HepG2 (cell line): ENCODE data around the gene PTPRH. TPM values are rescaled to one million over a fixed set of nuclear protein-coding genes. Genes with fewer than 3 reads are reported as not detected.

ENCODE experiments used
- BATF2 ChIP-seq: sonication (generic); formaldehyde crosslinking; IDR thresholded peaks from 2 replicates; pipeline ENCODE4 v1.8.0; 2022; ENCODE audit warnings: mild to moderate bottlenecking, missing genetic modification reagents, moderate library complexity
- CBFB ChIP-seq: sonication (generic); formaldehyde crosslinking; IDR thresholded peaks from 2 replicates; pipeline ENCODE4 v1.4.0; 2020; ENCODE audit warnings: missing genetic modification reagents
- CCAR2 ChIP-seq: fragments of 200-400 bp; formaldehyde crosslinking; optimal IDR thresholded peaks from 2 replicates; pipeline ENCODE3; 2018; ENCODE audit warnings: low read depth, mild to moderate bottlenecking, low read length, moderate library complexity
- ETV6 ChIP-seq: sonication (generic); formaldehyde crosslinking; conservative IDR thresholded peaks from 2 replicates; pipeline ENCODE4 v1.4.0; 2020; ENCODE audit warnings: missing genetic modification reagents
- FOSL2 ChIP-seq: sonication (generic); formaldehyde crosslinking; IDR thresholded peaks from 2 replicates; pipeline ENCODE4 v1.4.0; 2020; ENCODE audit warnings: missing genetic modification reagents
- FOXP1 ChIP-seq, 2 experiments: fragments of 450-650 bp in 1 of 2; IDR thresholded peaks; 2 replicates each; pipeline ENCODE4 v1.6.1; 2017 to 2018; ENCODE audit warnings: antibody characterized with exemption in 1 of 2
- HHEX ChIP-seq: IDR thresholded peaks from 2 replicates; pipeline ENCODE4 v1.6.1; 2016; ENCODE audit warnings: control low read depth
- JUND ChIP-seq: sonication (generic); formaldehyde crosslinking; IDR thresholded peaks from 2 replicates; pipeline ENCODE4 v1.8.0; 2022; ENCODE audit warnings: mild to moderate bottlenecking, missing genetic modification reagents
- MAF1 ChIP-seq: sonication (generic); formaldehyde crosslinking; IDR thresholded peaks from 2 replicates; pipeline ENCODE4 v1.5.0; 2020; ENCODE audit warnings: missing genetic modification reagents, borderline replicate concordance
- PATZ1 ChIP-seq: sonication (generic); formaldehyde crosslinking; IDR thresholded peaks from 2 replicates; pipeline ENCODE4 v1.4.0; 2020; ENCODE audit warnings: missing genetic modification reagents
- POGZ ChIP-seq: sonication (generic); formaldehyde crosslinking; IDR thresholded peaks from 2 replicates; pipeline ENCODE4 v1.4.0; 2020; ENCODE audit warnings: mild to moderate bottlenecking, missing genetic modification reagents
- RBM22 ChIP-seq: fragments of 200-400 bp; formaldehyde crosslinking; optimal IDR thresholded peaks from 2 replicates; pipeline ENCODE3; 2017; ENCODE audit warnings: mild to moderate bottlenecking, low read length, moderate library complexity
- RFX1 ChIP-seq: fragments of 450-650 bp; IDR thresholded peaks from 2 replicates; pipeline ENCODE4 v1.6.1; 2017
- RFX3 ChIP-seq: IDR thresholded peaks from 2 replicates; pipeline ENCODE4 v1.6.1; 2016; ENCODE audit warnings: missing biosample characterization, missing genetic modification reagents
- RFX5 ChIP-seq: IDR thresholded peaks from 2 replicates; pipeline ENCODE4 v1.6.1; 2011; ENCODE audit warnings: low read depth, low read length, improper control_type of control experiment
- SIN3A ChIP-seq: IDR thresholded peaks from 2 replicates; pipeline ENCODE4 v1.6.1; 2011; ENCODE audit warnings: low read depth, mild to moderate bottlenecking, control low read depth, low read length, borderline replicate concordance
- THAP9 ChIP-seq: sonication (generic); formaldehyde crosslinking; IDR thresholded peaks from 2 replicates; pipeline ENCODE4; 2020; ENCODE audit warnings: missing genetic modification reagents, mild to moderate bottlenecking, borderline replicate concordance
- ZNF292 ChIP-seq: sonication (generic); formaldehyde crosslinking; IDR thresholded peaks from 2 replicates; pipeline ENCODE4 v1.8.1; 2022; ENCODE audit warnings: mild to moderate bottlenecking, low read depth, missing genetic modification reagents, borderline replicate concordance
- ZNF3 ChIP-seq: IDR thresholded peaks from 2 replicates; pipeline ENCODE4 v1.7.0; 2017; ENCODE audit warnings: inconsistent platforms
- ZNF501 ChIP-seq: sonication (generic); formaldehyde crosslinking; IDR thresholded peaks from 2 replicates; pipeline ENCODE4 v1.5.1; 2020; ENCODE audit warnings: mild to moderate bottlenecking, moderate library complexity, missing genetic modification reagents
- ZNF557 ChIP-seq: sonication (generic); formaldehyde crosslinking; IDR thresholded peaks from 2 replicates; pipeline ENCODE4 v1.4.0; 2020; ENCODE audit warnings: missing genetic modification reagents
- polyA plus RNA-seq, 8 experiments: library from polyadenylated mRNA; depleted of rRNA in 3 of 8; stranded (reverse) in 7 of 8; unstranded in 1 of 8; fragments of >200 nt; fragmentation: Illumina TruSeq in 4 of 8; extraction: Trizol in 4 of 8; gene quantifications; 2 replicates each; pipeline versions ENCODE4 v1.2.1 to v1.2.3, GENCODE V29; 2011 to 2016; ENCODE audit warnings: low read depth in 4 of 8, missing spikeins in 1 of 8, mixed read lengths in 1 of 8; ENCODE audit not compliant: insufficient read depth in 1 of 8
- total RNA-seq, 5 experiments: library from RNA; depleted of rRNA; stranded (reverse); fragments of >200 nt; fragmentation: Illumina TruSeq; extraction: Trizol; gene quantifications; 2 replicates each; pipeline ENCODE4 v1.2.3, GENCODE V29; 2016; ENCODE audit warnings: low read depth in 1 of 5
- TF ChIP-seq, protein P1 (sequence below): sonication (generic); formaldehyde crosslinking; IDR thresholded peaks from 2 replicates; pipeline ENCODE4 v1.8.0; 2022; ENCODE audit warnings: missing genetic modification reagents, low read depth, mild to moderate bottlenecking, borderline replicate concordance
- TF ChIP-seq, protein P2 (sequence below): sonication (generic); IDR thresholded peaks from 2 replicates; pipeline ENCODE4 v1.6.1; 2016; ENCODE audit warnings: low read depth, borderline replicate concordance

Gene PTPRH
- total and polyA plus RNA-seq, 2 of the 13 experiments (the other 11 are each of a cell fraction or from before 2014, with no cell fraction given): 14.7 to 125 TPM

GRCh38 chr19:55255618-55256423, 46.5 kb upstream of the PTPRH start (continued):
- no peak for TF ChIP-seq RFX5
- TF ChIP-seq, protein P1, sequence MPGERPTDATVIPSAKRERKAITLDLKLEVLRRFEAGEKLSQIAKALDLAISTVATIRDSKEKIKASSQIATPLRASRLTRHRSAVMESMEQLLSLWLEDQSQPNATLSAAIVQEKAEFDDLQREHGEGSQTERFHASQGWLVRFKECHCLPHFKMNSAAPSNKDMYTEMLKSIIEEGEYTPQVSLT (CRISPR knock-in tag): no peak
- no peak for TF ChIP-seq CCAR2
- no peak for TF ChIP-seq RFX3 (CRISPR knock-in tag)
- TF ChIP-seq BATF2: no peak
- no peak for TF ChIP-seq PATZ1
- peak; percentile 86 for TF ChIP-seq FOSL2 (CRISPR knock-in tag)
- TF ChIP-seq FOXP1 (IDR thresholded peaks at IDR 0.05): no peak
- no peak for TF ChIP-seq FOXP1 (CRISPR knock-in tag; IDR thresholded peaks at IDR 0.05)
- no peak for TF ChIP-seq THAP9
- no peak for TF ChIP-seq JUND (CRISPR knock-in tag)
- no peak for TF ChIP-seq MAF1 (CRISPR knock-in tag)
- TF ChIP-seq CBFB (CRISPR knock-in tag): no peak
- no peak for TF ChIP-seq ETV6 (CRISPR knock-in tag)
- TF ChIP-seq ZNF292: no peak
- TF ChIP-seq SIN3A: no peak; the same call in 1 of the 2 replicates
- TF ChIP-seq, protein P2, sequence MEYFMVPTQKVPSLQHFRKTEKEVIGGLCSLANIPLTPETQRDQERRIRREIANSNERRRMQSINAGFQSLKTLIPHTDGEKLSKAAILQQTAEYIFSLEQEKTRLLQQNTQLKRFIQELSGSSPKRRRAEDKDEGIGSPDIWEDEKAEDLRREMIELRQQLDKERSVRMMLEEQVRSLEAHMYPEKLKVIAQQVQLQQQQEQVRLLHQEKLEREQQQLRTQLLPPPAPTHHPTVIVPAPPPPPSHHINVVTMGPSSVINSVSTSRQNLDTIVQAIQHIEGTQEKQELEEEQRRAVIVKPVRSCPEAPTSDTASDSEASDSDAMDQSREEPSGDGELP: no peak
- TF ChIP-seq POGZ (CRISPR knock-in tag): no peak
- no peak for TF ChIP-seq ZNF557 (CRISPR knock-in tag)
- no peak for TF ChIP-seq RBM22
- TF ChIP-seq ZNF501 (CRISPR knock-in tag): peak; percentile 56; the same call in 1 of the 2 replicates
- TF ChIP-seq HHEX (CRISPR knock-in tag): no peak
- TF ChIP-seq ZNF3 (CRISPR knock-in tag): no peak
- no peak for TF ChIP-seq RFX1
